Measurements from ENCODE around the gene VPS45. TPM values are rescaled to one million over a fixed set of nuclear protein-coding genes. Genes with fewer than 3 reads are reported as not detected.

Gene VPS45
- total RNA-seq, 6 donors from 2014 or later = 16.3 to 50.3 (median 30.8) TPM

- 71 to 90% methylated on average over 5 of the region's 5 CpGs for WGBS, 2 donors
- no peak for TF ChIP-seq POLR2AphosphoS5 (IDR thresholded peaks at IDR 0.05)
- Histone ChIP-seq H3K9me3 (no peaks in the 10 kb centered on the region), H3K4me3 (no peak overlapping the region), H3K4me1 (peaks cover 30 to 61% (median 38%) of the 10 kb centered on the region in 4 donors), H3K27ac (peak overlapping the region; percentile 24 to 91 (median 84)), H3K27me3 (no peaks in the 10 kb centered on the region), H3K36me3 (peaks cover 0 to 2% (median under 1%) of the 10 kb centered on the region in 4 donors)
- no peak for DNase-seq
- ATAC-seq (ENCODE audit: low FRiP score in 2 of 2) = no peak
Observed at GRCh38 chr1:150164779-150165178, 97.2 kb downstream of the VPS45 start.

GRCh38 chr1:150165622-150166612 is 98.3 kb downstream of the VPS45 start:
- DNase-seq = no peak
- ATAC-seq (ENCODE audit: low FRiP score in 2 of 2) = no peak

GRCh38 chr1:150168960-150169601 is 101.5 kb downstream of the VPS45 start:
- ATAC-seq (ENCODE audit: low FRiP score in 2 of 2) (peak; percentile 69 to 70), DNase-seq (peak; percentile 65 to 78)
- Histone ChIP-seq H3K9me3 (no peaks in the 10 kb centered on the region), H3K4me3 (no peak overlapping the region), H3K27ac (no peak overlapping the region), H3K36me3 (no peaks in the 10 kb centered on the region), H3K27me3 (no peaks in the 10 kb centered on the region), H3K4me1 (peaks cover 5 to 22% (median 11%) of the 10 kb centered on the region in 4 donors)
- no peak for TF ChIP-seq EP300 (IDR thresholded peaks at IDR 0.05)
- no peak for TF ChIP-seq POLR2A (IDR thresholded peaks at IDR 0.05)
- TF ChIP-seq CTCF (IDR thresholded peaks at IDR 0.05) = peak; percentile 49 to 79 (median 59)
- peak; percentile 34 to 70 for TF ChIP-seq POLR2AphosphoS5 (IDR thresholded peaks at IDR 0.05)
- WGBS, 2 donors = 22 to 23% methylated on average over 6 of the region's 6 CpGs

More at GRCh38 chr1:150165622-150166612, 98.3 kb downstream of the VPS45 start:
- 69 to 72% methylated on average over 14 of the region's 14 CpGs for WGBS, 2 donors
- H3K27me3 ChIP-seq = no peaks in the 10 kb centered on the region
- peaks cover 30 to 53% (median 35%) of the 10 kb centered on the region in 4 donors for H3K4me1 ChIP-seq
- H3K36me3 ChIP-seq = no peaks in the 10 kb centered on the region
- H3K27ac ChIP-seq = peak overlapping the region in 1 of 4 donors; percentile 24
- TF ChIP-seq POLR2A (IDR thresholded peaks at IDR 0.05) (no peak), CTCF (IDR thresholded peaks at IDR 0.05) (peak in 5 of 6 experiments; percentile 54 to 58 (median 54))
- no peak overlapping the region for H3K4me3 ChIP-seq
- H3K9me3 ChIP-seq = no peaks in the 10 kb centered on the region

GRCh38 chr1:150171801-150172200 is 104.2 kb downstream of the VPS45 start:
- Histone ChIP-seq H3K4me3 (no peak overlapping the region), H3K36me3 (no peaks in the 10 kb centered on the region), H3K9me3 (no peaks in the 10 kb centered on the region), H3K27ac (no peak overlapping the region), H3K27me3 (no peaks in the 10 kb centered on the region), H3K4me1 (peaks cover 0 to 5% (median 2%) of the 10 kb centered on the region in 4 donors)
- ATAC-seq (ENCODE audit: low FRiP score in 2 of 2) (no peak), DNase-seq (no peak)
- 74 to 87% methylated on average over 2 of the region's 2 CpGs for WGBS, 2 donors
- TF ChIP-seq CTCF (IDR thresholded peaks at IDR 0.05) (no peak), POLR2AphosphoS5 (IDR thresholded peaks at IDR 0.05) (no peak), EP300 (IDR thresholded peaks at IDR 0.05) (no peak)

- Histone ChIP-seq H3K4me1 (peaks cover 0 to 5% (median 2%) of the 10 kb centered on the region in 4 donors), H3K9me3 (no peaks in the 10 kb centered on the region), H3K4me3 (no peak overlapping the region), H3K36me3 (no peaks in the 10 kb centered on the region), H3K27ac (no peak overlapping the region), H3K27me3 (no peaks in the 10 kb centered on the region)
- DNase-seq = no peak
- TF ChIP-seq POLR2A (IDR thresholded peaks at IDR 0.05) = no peak
- TF ChIP-seq CTCF (IDR thresholded peaks at IDR 0.05) = no peak
- TF ChIP-seq EP300 (IDR thresholded peaks at IDR 0.05) = no peak
- no peak for TF ChIP-seq POLR2AphosphoS5 (IDR thresholded peaks at IDR 0.05)
- 82% methylated on average over 5 to 7 of the region's 7 CpGs for WGBS, 2 donors
- no peak for ATAC-seq (ENCODE audit: low FRiP score in 2 of 2)
Observed at GRCh38 chr1:150173141-150173585, 105.6 kb downstream of the VPS45 start.
